ENCODE data around the gene CDCA4. TPM values are rescaled to one million over a fixed set of nuclear protein-coding genes. Genes with fewer than 3 reads are reported as not detected.

CDCA4 gene
- total RNA-seq: 47.7 and 49.6 TPM in 2 replicates

DNA sequence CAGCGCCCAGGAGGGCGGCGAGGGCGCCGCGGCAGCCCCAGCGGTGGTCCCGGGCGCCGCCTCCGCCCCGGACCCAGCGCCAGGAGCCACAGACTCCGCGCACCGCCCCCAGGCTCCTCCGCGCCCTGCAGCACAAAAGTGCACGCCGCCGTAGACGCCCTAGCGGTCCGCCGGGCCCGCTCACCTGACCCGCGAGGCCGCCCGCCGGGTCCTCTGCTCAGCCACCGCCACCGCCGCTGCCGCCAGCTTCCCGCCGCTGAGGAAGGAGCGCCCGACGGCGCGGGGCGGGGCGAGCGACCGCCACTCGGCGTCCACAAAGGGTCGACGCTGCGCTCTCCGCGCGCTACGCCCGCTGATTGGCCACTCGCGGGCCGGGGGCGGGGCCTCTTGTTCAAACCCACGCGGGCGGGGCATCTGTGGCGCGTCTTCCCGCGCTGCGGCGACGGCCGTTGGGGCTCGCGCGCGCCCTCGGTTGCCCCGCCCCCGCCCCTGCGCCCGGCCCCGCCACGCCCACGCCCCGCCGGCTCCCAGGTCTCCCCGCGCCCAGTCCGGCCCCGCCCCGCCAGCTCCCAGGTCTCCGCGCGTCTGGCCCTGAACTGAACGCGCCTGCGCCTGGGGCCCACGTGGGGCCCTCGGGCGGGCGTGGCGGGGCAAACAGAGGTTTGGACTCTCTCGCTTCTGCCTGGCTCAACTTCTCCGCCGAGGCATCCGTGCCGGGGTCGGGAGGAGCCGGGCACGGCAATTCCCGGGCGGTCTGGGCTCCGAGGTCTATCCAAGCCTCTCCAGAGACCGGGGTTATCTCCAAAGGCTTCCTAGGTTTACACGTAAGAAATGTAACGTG, at the start of gene CDCA4:
Gene CDCA4 (minus strand): TSS at position 269 of the 841 bp plus-strand sequence. CDS start 9,154 bp downstream, outside the sequence.
- Mint-ChIP-seq H3K27ac (peak within 1 kb of the TSS; percentile 81), H3K4me1 (ENCODE audit: low read depth) (peaks cover 60% of the 10 kb centered on the region), H3K36me3 (ENCODE audit: low read depth) (peaks cover 38% of the 10 kb centered on the region), H3K4me3 (ENCODE audit: low read depth) (peak within 1 kb of the TSS; percentile 93), H3K27me3 (ENCODE audit: low read depth) (no peaks in the 10 kb centered on the region), H3K9me3 (no peaks in the 10 kb centered on the region)
- peak; percentile 97 for DNase-seq (ENCODE audit: low spot score)
- intact Hi-C loops (cut with micrococcal nuclease): loop anchor here (1.0 to 10.0 kb wide), 6 partner anchors 24 to 471 kb away; partner anchors contain the start of genes BRF1, CLBA1, PACS2 and SIVA1

DNA sequence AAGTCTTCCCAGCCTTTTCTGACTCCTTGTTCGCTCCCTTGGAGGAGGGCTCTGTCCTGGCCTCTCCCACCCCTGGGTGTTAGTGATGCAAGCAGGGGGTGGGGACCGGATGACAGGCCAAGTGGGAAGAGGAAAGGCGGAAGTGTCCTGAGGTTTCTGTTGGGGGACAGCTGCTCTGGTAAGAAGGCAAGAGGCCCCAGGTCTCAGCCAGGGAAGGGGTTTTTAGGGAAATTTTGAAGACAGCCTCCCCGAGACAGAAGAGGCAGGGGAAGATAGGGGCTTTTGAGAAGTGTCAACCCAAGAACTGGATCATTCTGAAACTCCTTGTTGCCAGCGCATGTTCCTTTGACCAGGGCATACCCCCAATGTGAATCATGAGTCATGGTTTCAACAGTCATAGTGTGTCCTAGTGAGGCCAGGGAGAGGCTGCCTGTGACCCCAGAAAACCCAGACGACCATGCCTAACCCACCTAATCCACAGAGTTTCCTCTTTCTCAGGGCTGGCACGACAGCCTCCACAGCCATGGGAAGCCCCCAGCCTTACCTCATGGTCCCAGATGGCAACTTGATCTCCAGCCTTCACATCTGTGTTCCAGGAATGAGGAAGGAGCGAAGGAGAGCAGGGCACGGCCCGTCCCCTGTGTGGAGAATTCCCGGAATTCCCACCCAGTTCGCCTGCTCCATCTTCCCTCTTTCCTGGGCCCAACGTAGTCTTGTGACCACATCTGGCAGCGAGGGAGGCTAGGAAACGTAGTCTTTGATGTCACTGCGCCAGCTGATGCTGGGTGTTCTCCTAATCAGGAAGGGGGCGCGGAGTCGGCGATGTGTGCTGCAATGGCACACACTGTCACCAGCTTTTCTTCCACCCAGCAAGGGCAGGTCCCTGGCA, 49.2 kb upstream of the CDCA4 start:
- no peaks in the 10 kb centered on the region for H3K36me3 Mint-ChIP-seq (ENCODE audit: low read depth)
- H3K27ac Mint-ChIP-seq: peak overlapping the region; percentile 78
- peak overlapping the region; percentile 7 for H3K4me3 Mint-ChIP-seq (ENCODE audit: low read depth)
- H3K9me3 Mint-ChIP-seq: no peaks in the 10 kb centered on the region
- no peak for DNase-seq (ENCODE audit: low spot score)
- intact Hi-C loops (cut with micrococcal nuclease): loop anchor here (10.0 kb wide), 1 partner anchor 225 kb away; no protein-coding TSS in a partner anchor
- peaks cover 31% of the 10 kb centered on the region for H3K4me1 Mint-ChIP-seq (ENCODE audit: low read depth)
- no peaks in the 10 kb centered on the region for H3K27me3 Mint-ChIP-seq (ENCODE audit: low read depth)

DNA sequence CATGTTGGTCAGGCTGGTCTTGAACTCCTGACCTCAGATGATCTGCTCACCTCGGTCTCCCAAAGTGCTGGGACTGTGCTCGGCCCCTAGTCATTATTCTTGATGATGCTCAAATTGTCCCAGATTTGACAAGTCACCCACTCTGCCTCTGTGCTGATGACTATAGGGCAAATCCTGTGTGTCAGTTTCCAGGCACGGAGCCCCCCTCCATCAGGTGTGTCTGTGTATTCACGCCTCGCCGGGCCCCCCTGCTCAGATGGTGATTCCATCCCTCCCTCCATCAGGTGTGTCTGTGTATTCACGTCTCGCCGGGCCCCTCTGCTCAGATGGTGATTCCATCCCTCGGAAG, 48.6 kb upstream of the CDCA4 start:
- Mint-ChIP-seq H3K27ac (peak overlapping the region; percentile 78), H3K36me3 (ENCODE audit: low read depth) (peaks cover 4% of the 10 kb centered on the region), H3K4me3 (ENCODE audit: low read depth) (peak overlapping the region; percentile 7), H3K27me3 (ENCODE audit: low read depth) (no peaks in the 10 kb centered on the region), H3K9me3 (no peaks in the 10 kb centered on the region), H3K4me1 (ENCODE audit: low read depth) (peaks cover 35% of the 10 kb centered on the region)
- intact Hi-C loops (cut with micrococcal nuclease): loop anchor here (10.0 kb wide), 1 partner anchor 225 kb away; no protein-coding TSS in a partner anchor
- DNase-seq (ENCODE audit: low spot score): no peak

DNA sequence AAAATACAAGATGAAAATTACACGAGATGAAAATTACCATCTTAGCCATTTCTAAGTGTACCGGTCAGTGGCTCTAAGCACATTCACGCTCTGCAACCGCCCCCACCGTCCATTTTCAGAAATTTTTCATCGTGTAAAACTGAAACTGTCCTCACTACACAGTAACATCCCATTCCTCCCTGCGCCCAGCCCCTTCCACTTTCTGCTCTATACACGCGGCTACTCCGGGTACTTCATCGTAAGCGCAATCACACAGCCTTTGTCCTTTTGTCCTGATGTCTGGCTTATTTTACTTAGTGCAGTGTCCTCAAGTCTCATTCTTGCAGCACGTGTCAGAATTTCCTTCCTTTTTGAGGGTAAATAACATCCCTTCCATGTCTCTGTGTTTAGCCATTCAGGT, 47.9 kb upstream of the CDCA4 start:
- intact Hi-C loops (cut with micrococcal nuclease): loop anchor here (10.0 kb wide), 1 partner anchor 226 kb away; no protein-coding TSS in a partner anchor
- DNase-seq (ENCODE audit: low spot score): no peak
- Mint-ChIP-seq H3K36me3 (ENCODE audit: low read depth) (peaks cover 9% of the 10 kb centered on the region), H3K4me3 (ENCODE audit: low read depth) (no peak overlapping the region), H3K4me1 (ENCODE audit: low read depth) (peaks cover 40% of the 10 kb centered on the region), H3K27me3 (ENCODE audit: low read depth) (no peaks in the 10 kb centered on the region), H3K27ac (no peak overlapping the region), H3K9me3 (no peaks in the 10 kb centered on the region)

GRCh38 chr14:105067969-105068301, 47.1 kb upstream of the CDCA4 start:
- Mint-ChIP-seq H3K4me3 (ENCODE audit: low read depth) (no peak overlapping the region), H3K27me3 (ENCODE audit: low read depth) (no peaks in the 10 kb centered on the region), H3K9me3 (no peaks in the 10 kb centered on the region), H3K36me3 (ENCODE audit: low read depth) (peaks cover 9% of the 10 kb centered on the region), H3K4me1 (ENCODE audit: low read depth) (peaks cover 41% of the 10 kb centered on the region), H3K27ac (no peak overlapping the region)
- DNase-seq (ENCODE audit: low spot score): no peak
- intact Hi-C loops (cut with micrococcal nuclease): loop anchor here (10.0 kb wide), 1 partner anchor 227 kb away; no protein-coding TSS in a partner anchor

DNA sequence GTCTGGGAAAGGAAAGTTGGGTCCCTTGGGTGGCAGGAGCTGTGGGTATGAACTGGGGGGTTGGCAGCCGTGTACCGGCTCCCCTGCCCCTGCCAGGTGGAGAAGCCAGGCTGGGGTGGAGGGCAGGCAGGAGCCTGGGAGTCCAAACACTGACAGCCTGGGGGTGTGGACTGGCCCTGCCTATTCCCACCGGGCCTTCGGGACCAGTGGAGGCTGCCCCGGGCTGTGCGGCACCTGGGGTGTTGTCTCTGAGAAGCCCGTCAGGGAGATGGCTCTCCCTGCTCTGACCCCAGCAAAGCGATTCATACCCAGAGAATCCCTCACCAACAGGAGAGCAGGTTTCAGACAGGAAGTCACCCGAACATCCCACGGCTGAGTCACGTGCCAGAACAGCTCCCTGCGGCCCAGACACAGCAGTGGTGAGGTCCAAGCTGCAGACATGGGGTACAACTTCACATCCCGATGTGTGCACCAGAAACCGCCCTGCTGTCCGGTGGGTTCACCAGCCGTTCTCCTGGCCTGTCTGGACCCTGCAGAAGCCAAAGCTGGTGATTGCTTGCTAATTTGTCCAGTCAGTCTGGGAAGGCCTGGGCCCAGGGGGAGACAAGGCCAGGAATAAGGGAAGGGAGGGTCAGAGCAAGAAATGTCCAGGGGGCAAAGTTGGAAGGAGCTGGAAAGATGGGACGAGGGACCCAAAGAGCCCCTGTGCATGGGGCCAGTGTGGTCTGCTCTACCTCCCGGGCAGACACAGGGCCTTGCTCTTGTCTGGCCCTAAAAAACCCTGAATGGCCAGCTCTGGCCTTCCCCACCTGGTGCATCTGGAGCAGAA, 46.5 kb upstream of the CDCA4 start:
- peak overlapping the region; percentile 55 for H3K4me3 Mint-ChIP-seq (ENCODE audit: low read depth)

GRCh38 chr14:105066240-105067071, 45.6 kb upstream of the CDCA4 start:
- DNase-seq (ENCODE audit: low spot score): no peak
- Mint-ChIP-seq H3K4me1 (ENCODE audit: low read depth) (peaks cover 48% of the 10 kb centered on the region), H3K36me3 (ENCODE audit: low read depth) (peaks cover 15% of the 10 kb centered on the region), H3K27ac (peak overlapping the region; percentile 88), H3K27me3 (ENCODE audit: low read depth) (no peaks in the 10 kb centered on the region), H3K9me3 (no peaks in the 10 kb centered on the region), H3K4me3 (ENCODE audit: low read depth) (peak overlapping the region; percentile 87)
- intact Hi-C loops (cut with micrococcal nuclease): loop anchor here (10.0 kb wide), 1 partner anchor 228 kb away; no protein-coding TSS in a partner anchor

More for the DNA sequence above, 46.5 kb upstream of the CDCA4 start:
- intact Hi-C loops (cut with micrococcal nuclease): loop anchor here (10.0 kb wide), 1 partner anchor 227 kb away; no protein-coding TSS in a partner anchor
- Mint-ChIP-seq H3K27ac (peak overlapping the region; percentile 72), H3K36me3 (ENCODE audit: low read depth) (peaks cover 9% of the 10 kb centered on the region), H3K4me1 (ENCODE audit: low read depth) (peaks cover 47% of the 10 kb centered on the region), H3K9me3 (no peaks in the 10 kb centered on the region), H3K27me3 (ENCODE audit: low read depth) (no peaks in the 10 kb centered on the region)
- peak; percentile 41 for DNase-seq (ENCODE audit: low spot score)

- intact Hi-C loops (cut with micrococcal nuclease): loop anchor here (2.0 to 10.0 kb wide), 3 partner anchors 41 to 417 kb away; no protein-coding TSS in a partner anchor
- Mint-ChIP-seq H3K4me1 (ENCODE audit: low read depth) (peaks cover 50% of the 10 kb centered on the region), H3K9me3 (no peaks in the 10 kb centered on the region), H3K27me3 (ENCODE audit: low read depth) (no peaks in the 10 kb centered on the region), H3K36me3 (ENCODE audit: low read depth) (peaks cover 17% of the 10 kb centered on the region), H3K27ac (peak within 1 kb of the TSS; percentile 88), H3K4me3 (ENCODE audit: low read depth) (peak within 1 kb of the TSS; percentile 87)
- peak; percentile 88 for DNase-seq (ENCODE audit: low spot score)
These were observed 44.7 kb upstream of the CDCA4 start, which contains the start of gene GPR132 for GRCh38 chr14:105065280-105066228. Gene GPR132 (minus strand): TSS chr14:105065430. CDS start chr14:105055420, 10,010 bp downstream.

DNA sequence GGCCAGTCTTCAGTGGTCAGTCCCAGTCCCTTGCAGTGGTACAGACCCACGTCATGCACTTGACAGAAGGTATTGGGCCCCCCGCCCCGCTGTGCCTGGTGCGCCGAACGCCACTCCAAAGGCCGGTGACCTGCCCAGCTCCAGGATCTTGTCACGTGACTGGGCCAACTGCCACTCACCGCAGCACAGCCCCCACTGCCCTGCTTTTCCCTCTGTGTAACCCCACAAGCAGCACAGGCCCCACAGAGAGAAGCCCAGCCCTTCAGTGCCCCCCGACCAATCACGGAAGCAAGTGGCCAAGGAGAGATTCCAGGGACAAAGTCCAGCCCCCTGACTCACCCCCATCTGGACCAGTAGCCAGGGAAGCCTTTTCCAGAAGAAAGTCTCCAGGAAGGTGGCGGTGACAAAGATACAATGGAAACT, 43.8 kb upstream of the CDCA4 start:
- Mint-ChIP-seq H3K4me3 (ENCODE audit: low read depth) (peak overlapping the region; percentile 87), H3K4me1 (ENCODE audit: low read depth) (peaks cover 49% of the 10 kb centered on the region), H3K9me3 (no peaks in the 10 kb centered on the region)

GRCh38 chr14:105064001-105064400, 43.1 kb upstream of the CDCA4 start:
- Mint-ChIP-seq H3K9me3 (no peaks in the 10 kb centered on the region), H3K4me3 (ENCODE audit: low read depth) (peak overlapping the region; percentile 87), H3K4me1 (ENCODE audit: low read depth) (peaks cover 53% of the 10 kb centered on the region), H3K27me3 (ENCODE audit: low read depth) (no peaks in the 10 kb centered on the region), H3K27ac (peak overlapping the region; percentile 88), H3K36me3 (ENCODE audit: low read depth) (peaks cover 27% of the 10 kb centered on the region)
- no peak for DNase-seq (ENCODE audit: low spot score)
- intact Hi-C loops (cut with micrococcal nuclease): loop anchor here (2.0 to 10.0 kb wide), 3 partner anchors 39 to 419 kb away; no protein-coding TSS in a partner anchor

More for the DNA sequence above, 43.8 kb upstream of the CDCA4 start:
- H3K27me3 Mint-ChIP-seq (ENCODE audit: low read depth): no peaks in the 10 kb centered on the region
- H3K36me3 Mint-ChIP-seq (ENCODE audit: low read depth): peaks cover 19% of the 10 kb centered on the region
- DNase-seq (ENCODE audit: low spot score): peak; percentile 23
- intact Hi-C loops (cut with micrococcal nuclease): loop anchor here (2.0 to 10.0 kb wide), 3 partner anchors 40 to 418 kb away; no protein-coding TSS in a partner anchor
- peak overlapping the region; percentile 88 for H3K27ac Mint-ChIP-seq
